GM12891 (cell line): ENCODE measurements around the gene PLCB2.

Source experiments
- POLR2A ChIP-seq: IDR thresholded peaks from 2 replicates; pipeline ENCODE4 v1.6.1; 2011; ENCODE audit warnings: low read depth, low read length, control low read depth
- TAF1 ChIP-seq: IDR thresholded peaks from 2 replicates; pipeline ENCODE4 v1.6.1; 2011; ENCODE audit warnings: low read depth, low read length, control low read depth

GRCh38 chr15:40314723-40315276 is 7.1 kb upstream of the PLCB2 start:
- TF ChIP-seq POLR2A: no peak
- no peak for TF ChIP-seq TAF1
